Endothelial cell of umbilical vein (primary cell): ENCODE results near the gene ANKRD16. TPM values are rescaled to one million over a fixed set of nuclear protein-coding genes. Genes with fewer than 3 reads are reported as not detected.

Experiments used
- BruUV-seq: library from RNA; stranded (reverse); fragments of 400-500 nt; replicated peaks from 2 replicates; lab custom pipeline; 2021; lab: Mats Ljungman, UMichigan
- CTCF ChIA-PET: fragments of 300-600, 350-600 bp; sonication (Branson Sonifier 250); formaldehyde crosslinking; loops from one replicate; lab custom pipeline; 2021; ENCODE audit warnings: antibody characterized with exemption, inconsistent platforms; lab: Charles Lee
- POLR2A ChIA-PET: fragments of 300-600, 350-600 bp; sonication (Branson Sonifier 250); formaldehyde crosslinking; loops from one replicate; lab custom pipeline; 2021; ENCODE audit warnings: antibody characterized with exemption, inconsistent platforms; lab: Charles Lee
- DNase-seq: peaks from one replicate; pipeline ENCODE4 v3.0.0-alpha.2; 2011; ENCODE audit warnings: low read depth, low spot score
- FAIRE-seq: peaks from 2 replicates; lab custom pipeline; 2011; peaks lifted over from hg19 to GRCh38; lab: Jason Lieb, UNC
- H2AFZ ChIP-seq: 2 replicates; pipeline ENCODE4 v1.6.0; 2012; ENCODE audit warnings: low read depth, low read length, control low read depth, inconsistent platforms
- H3K27ac ChIP-seq: 2 replicates; pipeline ENCODE4 v1.5.1; 2011; ENCODE audit warnings: low read depth, mild to moderate bottlenecking, control low read depth, low read length, moderate library complexity; ENCODE audit not compliant: insufficient read depth
- H3K27me3 ChIP-seq, 2 experiments: 2 replicates each; pipeline versions ENCODE4 v1.6.0 to v1.6.1; 2011; ENCODE audit warnings: low read length in 2 of 2, mixed read lengths in 1 of 2; ENCODE audit not compliant: control insufficient read depth in 2 of 2, insufficient read depth in 2 of 2
- H3K36me3 ChIP-seq, 2 experiments: 2 replicates in 1 of 2; 3 replicates in 1 of 2; pipeline ENCODE4 v1.5.1; 2011; ENCODE audit warnings: low read length in 2 of 2, mild to moderate bottlenecking in 1 of 2, moderate library complexity in 1 of 2; ENCODE audit not compliant: control insufficient read depth in 2 of 2, insufficient read depth in 2 of 2; ENCODE audit errors: extremely low read depth in 1 of 2
- H3K4me1 ChIP-seq: 3 replicates; pipeline ENCODE4 v1.5.1; 2011; ENCODE audit warnings: mild to moderate bottlenecking, low read length; ENCODE audit not compliant: control insufficient read depth, insufficient read depth; ENCODE audit errors: extremely low read depth
- H3K4me2 ChIP-seq: 2 replicates; pipeline ENCODE4 v1.6.1; 2011; ENCODE audit warnings: low read length, control low read depth, mixed read lengths; ENCODE audit not compliant: insufficient read depth
- H3K4me3 ChIP-seq, 3 experiments: fragments of 200-600 bp in 1 of 3; sonication (generic), shearing (Covaris generic) in 1 of 3; replicated peaks in 1 of 3; 2 replicates each; pipeline ENCODE4 v1.5.1; 2011 to 2016; ENCODE audit warnings: control low read depth in 3 of 3, low read length in 3 of 3, mild to moderate bottlenecking in 2 of 3, inconsistent platforms in 1 of 3, low read depth in 1 of 3, moderate library complexity in 1 of 3; ENCODE audit not compliant: insufficient read depth in 1 of 3
- H3K79me2 ChIP-seq: 2 replicates; pipeline ENCODE4 v1.6.0; 2012; ENCODE audit warnings: low read length, inconsistent platforms; ENCODE audit not compliant: control insufficient read depth, insufficient read depth
- H3K9ac ChIP-seq: replicated peaks from 2 replicates; pipeline ENCODE3; 2011; ENCODE audit warnings: low read length, control low read depth; ENCODE audit not compliant: insufficient read depth; ENCODE audit errors: extremely low read depth
- H3K9me1 ChIP-seq: replicated peaks from 3 replicates; pipeline ENCODE4 v1.6.0; 2011; ENCODE audit warnings: mild to moderate bottlenecking, low read length; ENCODE audit not compliant: control insufficient read depth, insufficient read depth; ENCODE audit errors: extremely low read depth
- H3K9me3 ChIP-seq: replicated peaks from 2 replicates; pipeline ENCODE4 v1.5.1; 2012; ENCODE audit warnings: low read length, inconsistent platforms; ENCODE audit not compliant: control insufficient read depth, insufficient read depth
- H4K20me1 ChIP-seq: replicated peaks from 2 replicates; pipeline ENCODE3; 2011; ENCODE audit warnings: mild to moderate bottlenecking, low read length; ENCODE audit not compliant: control insufficient read depth, insufficient read depth; ENCODE audit errors: extremely low read depth
- CTCF ChIP-seq, 2 donors: IDR thresholded peaks; 1 replicate in 1 of 2; 2 replicates in 1 of 2; pipeline ENCODE4 v1.5.1; 2011; ENCODE audit warnings: low read length in 2 of 2, mild to moderate bottlenecking in 2 of 2, moderate library complexity in 2 of 2, control low read depth in 1 of 2, inconsistent platforms in 1 of 2, low read depth in 1 of 2; ENCODE audit not compliant: insufficient read depth in 1 of 2; ENCODE audit errors: extremely low read depth in 1 of 2
- EZH2 ChIP-seq: IDR thresholded peaks from 2 replicates; pipeline ENCODE4 v1.6.1; 2012; ENCODE audit warnings: borderline replicate concordance, low read depth, mild to moderate bottlenecking, moderate library complexity, low read length, inconsistent platforms; ENCODE audit not compliant: severe bottlenecking
- FOS ChIP-seq: IDR thresholded peaks from 2 replicates; pipeline ENCODE4 v1.6.1; 2011; ENCODE audit warnings: mild to moderate bottlenecking, low read length, moderate library complexity, borderline replicate concordance; ENCODE audit not compliant: insufficient read depth
- GATA2 ChIP-seq: IDR thresholded peaks from 2 replicates; pipeline ENCODE4 v1.7.0; 2011; ENCODE audit warnings: low read depth, mild to moderate bottlenecking, moderate library complexity, mixed read lengths, low read length; ENCODE audit not compliant: insufficient read length, insufficient read depth
- JUN ChIP-seq: IDR thresholded peaks from 2 replicates; pipeline ENCODE4 v1.6.1; 2011; ENCODE audit warnings: borderline replicate concordance, low read depth; ENCODE audit not compliant: insufficient read length, insufficient read depth
- MAX ChIP-seq: IDR thresholded peaks from 2 replicates; pipeline ENCODE4 v1.6.1; 2011; ENCODE audit not compliant: insufficient read depth, insufficient read length
- MYC ChIP-seq: IDR thresholded peaks from one replicate; pipeline ENCODE4 v1.6.1; 2011; ENCODE audit warnings: mild to moderate bottlenecking, low read depth, low read length
- POLR2A ChIP-seq: IDR thresholded peaks from 2 replicates; pipeline ENCODE4 v1.6.1; 2012; ENCODE audit warnings: low read depth, mild to moderate bottlenecking, control low read depth, low read length
- POLR2AphosphoS5 ChIP-seq: IDR thresholded peaks from 2 replicates; pipeline ENCODE4 v1.6.1; 2012; ENCODE audit warnings: low read depth, mild to moderate bottlenecking, control low read depth, low read length, moderate library complexity; ENCODE audit not compliant: insufficient read depth
- dilution Hi-C: fragments of 300-500 bp; cut with MboI; formaldehyde crosslinking; loops from one replicate; pipeline ENCODE4 v1.15.0; 2019; ENCODE audit warnings: low sequenced_read_pairs; ENCODE audit not compliant: extremely low pct_ligation_motif_present
- intact Hi-C: fragments of 100-400 bp; cut with micrococcal nuclease; formaldehyde crosslinking; loops from one replicate; pipeline ENCODE4 v1.10.0; 2022
- polyA plus RNA-seq, 4 experiments: library from polyadenylated mRNA; depleted of rRNA in 3 of 4; stranded (reverse) in 3 of 4; unstranded in 1 of 4; fragments of >200 nt; gene quantifications; 2 replicates each; pipeline versions ENCODE4 v1.2.1 to v1.2.3, GENCODE V29; 2011 to 2012; ENCODE audit warnings: missing spikeins in 1 of 4
- total RNA-seq: library from RNA; stranded (reverse); gene quantifications from 2 replicates; pipeline ENCODE4 v1.2.3, GENCODE V29; 2021

The ANKRD16 gene
- total and polyA plus RNA-seq, 2 donors (not counting 3 experiments of a cell fraction or from before 2014, with no cell fraction given) = 6.9 to 8.0 TPM

- Histone ChIP-seq H4K20me1 (no peaks in the 10 kb centered on the region), H3K9ac (no peak overlapping the region), H3K79me2 (no peaks in the 10 kb centered on the region), H3K4me3 (no peak overlapping the region), H2AFZ (no peak overlapping the region), H3K27ac (no peak overlapping the region), H3K9me1 (no peaks in the 10 kb centered on the region), H3K4me1 (no peaks in the 10 kb centered on the region), H3K36me3 (peaks cover 15 to 31% of the 10 kb centered on the region in 2 experiments), H3K27me3 (no peaks in the 10 kb centered on the region), H3K9me3 (no peaks in the 10 kb centered on the region), H3K4me2 (no peak overlapping the region)
- intact Hi-C loops (no loop called here), dilution Hi-C loops (no loop called here)
- DNase-seq = no peak
- ChIA-PET POLR2A (no interaction called here), CTCF (interaction anchor here (1.5 kb wide), 1 partner anchor 81 kb away, joined by 3 read pairs; no protein-coding TSS in a partner anchor)
- TF ChIP-seq GATA2 = no peak
- TF ChIP-seq EZH2 = no peak
- no peak for TF ChIP-seq FOS
- TF ChIP-seq MYC = no peak
- no peak for TF ChIP-seq POLR2A
- TF ChIP-seq CTCF (IDR thresholded peaks at IDR 0.05; ENCODE audit: extremely low read depth in 1 of 2, insufficient read depth in 1 of 2, low read depth in 1 of 2, low read length in 2 of 2) = no peak
- no peak for TF ChIP-seq MAX
- no peak for TF ChIP-seq JUN
- no peak for TF ChIP-seq POLR2AphosphoS5
- no peak for FAIRE-seq
- BruUV-seq = no TSS peak
Observed at GRCh38 chr10:5932345-5932744, 42.7 kb upstream of the ANKRD16 start.
